OCI-LY3 (cell line): ENCODE data around the gene CELF2.

ENCODE experiments used
- H2AFZ ChIP-seq: fragments of 200-600, 300-600 bp; shearing (Covaris generic); 2 replicates; pipeline ENCODE4 v1.6.0; 2014; ENCODE audit warnings: antibody characterized with exemption, low read depth, low read length
- H3K27ac ChIP-seq: fragments of 200-600, 300-600 bp; sonication (generic); 2 replicates; pipeline ENCODE4 v1.5.1; 2014; ENCODE audit warnings: mild to moderate bottlenecking, low read length, moderate library complexity, mixed read lengths
- H3K27me3 ChIP-seq: fragments of 200-600, 300-600 bp; sonication (generic); 2 replicates; pipeline ENCODE4 v1.6.1; 2014; ENCODE audit warnings: low read depth, low read length, mixed read lengths
- H3K36me3 ChIP-seq: fragments of 200-600, 300-600 bp; sonication (generic); replicated peaks from 2 replicates; pipeline ENCODE3; 2014; ENCODE audit warnings: low read depth, low read length, mixed read lengths
- H3K4me1 ChIP-seq: fragments of 300-600, 200-600 bp; sonication (generic); 2 replicates; pipeline ENCODE4 v1.6.1; 2014; ENCODE audit warnings: low read length, mixed read lengths
- H3K4me2 ChIP-seq: fragments of 200-600, 300-600 bp; sonication (generic); 2 replicates; pipeline ENCODE4 v1.6.1; 2014; ENCODE audit warnings: low read length, mixed read lengths
- H3K4me3 ChIP-seq: fragments of 300-600, 200-600 bp; sonication (generic); 2 replicates; pipeline ENCODE4 v1.5.1; 2014; ENCODE audit warnings: antibody characterized with exemption, mild to moderate bottlenecking, low read length, moderate library complexity
- H3K79me2 ChIP-seq: fragments of 300-600, 200-600 bp; shearing (Covaris generic); 2 replicates; pipeline ENCODE4 v1.6.1; 2014; ENCODE audit warnings: mild to moderate bottlenecking, low read length, mixed read lengths
- H3K9ac ChIP-seq: fragments of 300-600, 200-600 bp; shearing (Covaris generic); 2 replicates; pipeline ENCODE4 v1.6.0; 2014; ENCODE audit warnings: mild to moderate bottlenecking, low read length, moderate library complexity
- H3K9me3 ChIP-seq: fragments of 200-600, 300-600 bp; shearing (Covaris generic); 2 replicates; pipeline ENCODE4 v1.6.1; 2014; ENCODE audit warnings: low read length, mixed read lengths; ENCODE audit not compliant: insufficient read depth
- H4K20me1 ChIP-seq: fragments of 200-600, 300-600 bp; sonication (generic); 2 replicates; pipeline ENCODE4 v1.6.1; 2016; ENCODE audit warnings: low read length, mixed read lengths; ENCODE audit not compliant: insufficient read depth
- CTCF ChIP-seq: fragments of 200-600, 300-600 bp; sonication (generic); IDR thresholded peaks from 2 replicates; pipeline ENCODE4 v1.5.1; 2014; ENCODE audit warnings: antibody characterized with exemption, low read length, low read depth
- EZH2phosphoT487 ChIP-seq: fragments of 200-600 bp; shearing (Covaris generic); IDR thresholded peaks from 2 replicates; pipeline ENCODE4 v1.6.1; 2018; ENCODE audit warnings: antibody characterized with exemption, mixed run types, low read depth

Gene CELF2

GRCh38 chr10:11339660-11340059, 322.0 kb downstream of the CELF2 start:
- no peaks in the 10 kb centered on the region for H3K79me2 ChIP-seq
- no peaks in the 10 kb centered on the region for H4K20me1 ChIP-seq
- H2AFZ ChIP-seq = no peak overlapping the region
- H3K4me1 ChIP-seq = no peaks in the 10 kb centered on the region
- no peak overlapping the region for H3K4me2 ChIP-seq
- no peak overlapping the region for H3K27ac ChIP-seq
- no peak overlapping the region for H3K9ac ChIP-seq
- no peak overlapping the region for H3K4me3 ChIP-seq
- H3K27me3 ChIP-seq = no peaks in the 10 kb centered on the region; the same call in 1 of the 2 replicates
- no peaks in the 10 kb centered on the region for H3K36me3 ChIP-seq
- TF ChIP-seq EZH2phosphoT487 = no peak
- no peak for TF ChIP-seq CTCF
- no peaks in the 10 kb centered on the region for H3K9me3 ChIP-seq

GRCh38 chr10:11341283-11341960, 323.8 kb downstream of the CELF2 start:
- no peak overlapping the region for H3K27ac ChIP-seq
- no peaks in the 10 kb centered on the region; the same call in 1 of the 2 replicates for H3K27me3 ChIP-seq
- no peaks in the 10 kb centered on the region for H3K9me3 ChIP-seq
- H3K4me3 ChIP-seq = no peak overlapping the region
- H4K20me1 ChIP-seq = no peaks in the 10 kb centered on the region
- H3K4me1 ChIP-seq = peaks cover 5% of the 10 kb centered on the region; the same call in 1 of the 2 replicates
- H3K4me2 ChIP-seq = no peak overlapping the region
- H3K79me2 ChIP-seq = no peaks in the 10 kb centered on the region
- no peak for TF ChIP-seq EZH2phosphoT487
- TF ChIP-seq CTCF = no peak
- H3K36me3 ChIP-seq = no peaks in the 10 kb centered on the region
- H2AFZ ChIP-seq = no peak overlapping the region
- no peak overlapping the region for H3K9ac ChIP-seq

GRCh38 chr10:11344081-11344480, 326.4 kb downstream of the CELF2 start:
- no peaks in the 10 kb centered on the region for H4K20me1 ChIP-seq
- H3K36me3 ChIP-seq = no peaks in the 10 kb centered on the region
- no peak for TF ChIP-seq EZH2phosphoT487
- no peak for TF ChIP-seq CTCF
- no peak overlapping the region for H3K4me3 ChIP-seq
- H3K27me3 ChIP-seq = no peaks in the 10 kb centered on the region; the same call in 1 of the 2 replicates
- no peak overlapping the region for H3K4me2 ChIP-seq
- no peak overlapping the region for H3K27ac ChIP-seq
- H3K4me1 ChIP-seq = peaks cover 5% of the 10 kb centered on the region; the same call in 1 of the 2 replicates
- no peaks in the 10 kb centered on the region for H3K9me3 ChIP-seq
- H2AFZ ChIP-seq = no peak overlapping the region
- H3K9ac ChIP-seq = no peak overlapping the region
- H3K79me2 ChIP-seq = no peaks in the 10 kb centered on the region

GRCh38 chr10:11344550-11344949, 326.9 kb downstream of the CELF2 start:
- TF ChIP-seq CTCF (no peak), EZH2phosphoT487 (no peak)
- H3K9me3 ChIP-seq = no peaks in the 10 kb centered on the region
- no peaks in the 10 kb centered on the region for H3K79me2 ChIP-seq
- no peak overlapping the region for H2AFZ ChIP-seq
- no peak overlapping the region for H3K4me2 ChIP-seq
- peaks cover 5% of the 10 kb centered on the region; the same call in 1 of the 2 replicates for H3K4me1 ChIP-seq
- H3K36me3 ChIP-seq = no peaks in the 10 kb centered on the region
- no peak overlapping the region for H3K27ac ChIP-seq
- no peaks in the 10 kb centered on the region; the same call in 1 of the 2 replicates for H3K27me3 ChIP-seq
- H4K20me1 ChIP-seq = no peaks in the 10 kb centered on the region
- H3K4me3 ChIP-seq = no peak overlapping the region
- no peak overlapping the region for H3K9ac ChIP-seq
